NCI-H2029 treated with DMSO at 0.1 percent for 48 hours (cell line): ENCODE results near the gene TNIK.

ENCODE experiments used
- DNase-seq: peaks from one replicate; lab custom pipeline; 2025; lab: John Stamatoyannopoulos, UW

The TNIK gene

DNA sequence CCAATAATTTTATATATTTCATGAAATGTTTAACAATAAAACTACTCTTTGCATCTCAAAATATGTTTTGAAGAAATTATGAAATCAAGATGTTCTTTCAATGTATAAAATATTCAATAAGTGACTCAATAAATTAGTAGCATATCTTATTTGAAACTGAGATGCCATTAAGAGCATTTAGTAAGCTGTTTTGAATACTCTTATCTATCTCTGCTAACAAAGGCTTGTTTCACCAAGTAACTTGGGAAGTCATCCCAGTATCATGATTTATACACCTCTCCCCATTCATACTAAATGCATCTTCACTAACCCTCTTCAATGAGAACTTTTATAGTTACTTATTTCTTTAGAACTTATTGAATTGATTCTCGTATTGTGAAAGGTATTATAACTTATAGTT is 43.1 kb downstream of the TNIK start:
- DNase-seq, result no peak

DNA sequence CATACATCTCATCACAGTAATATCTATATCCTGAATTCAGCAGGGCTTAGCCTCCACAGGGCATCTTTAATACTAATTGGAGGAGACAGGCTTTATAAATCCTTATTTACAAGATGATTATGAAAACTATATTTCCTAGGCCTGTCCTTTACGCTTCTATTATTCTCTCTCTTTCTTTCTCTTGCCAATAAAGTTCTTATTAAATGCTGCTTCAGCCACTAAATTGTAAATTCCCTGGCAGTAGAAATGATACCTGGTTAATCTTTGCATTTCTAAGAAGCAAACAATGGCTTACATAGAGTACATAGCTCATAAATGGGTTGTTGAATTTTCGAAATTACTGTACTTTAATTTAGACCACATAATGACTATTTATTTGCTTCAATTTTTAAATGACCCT is 43.5 kb downstream of the TNIK start:
- no peak for DNase-seq

DNA sequence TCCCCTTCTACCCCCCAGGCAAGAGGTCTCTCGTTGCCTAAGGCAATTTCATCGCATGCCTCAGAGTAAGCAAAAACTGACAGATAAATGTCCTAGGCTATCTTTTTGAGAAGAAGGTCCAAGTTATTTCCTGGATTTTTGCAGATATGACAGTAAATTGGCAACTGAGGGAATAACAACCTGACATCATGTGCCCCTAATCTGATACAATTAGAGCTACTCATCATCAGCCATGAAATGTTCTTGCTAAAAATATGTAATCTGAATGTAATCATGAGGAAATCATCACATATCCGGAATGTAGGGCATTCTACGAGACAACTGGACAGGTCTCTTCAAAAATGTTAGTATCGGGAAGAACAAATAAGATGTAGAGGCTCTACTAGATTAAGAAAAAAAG is 44.1 kb downstream of the TNIK start:
- DNase-seq, result no peak

DNA sequence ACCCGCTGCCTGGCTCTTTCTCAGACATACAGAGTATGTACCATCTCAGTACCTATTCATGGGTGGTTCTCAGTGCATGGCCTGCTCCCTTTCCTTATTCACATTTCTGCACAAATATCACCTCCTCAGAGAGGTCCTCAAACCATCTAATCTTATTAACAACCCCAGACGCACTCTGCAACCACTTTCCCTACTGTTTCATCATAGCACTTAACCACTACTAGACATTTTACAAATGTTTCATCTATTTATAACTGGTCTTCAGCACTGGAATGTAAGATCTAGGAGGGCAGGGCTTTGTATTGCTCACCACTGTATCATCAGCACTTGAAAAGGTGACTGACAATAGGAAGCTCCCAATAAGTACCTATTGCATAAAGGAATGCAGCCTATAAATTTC is 45.1 kb downstream of the TNIK start:
- no peak for DNase-seq

DNA sequence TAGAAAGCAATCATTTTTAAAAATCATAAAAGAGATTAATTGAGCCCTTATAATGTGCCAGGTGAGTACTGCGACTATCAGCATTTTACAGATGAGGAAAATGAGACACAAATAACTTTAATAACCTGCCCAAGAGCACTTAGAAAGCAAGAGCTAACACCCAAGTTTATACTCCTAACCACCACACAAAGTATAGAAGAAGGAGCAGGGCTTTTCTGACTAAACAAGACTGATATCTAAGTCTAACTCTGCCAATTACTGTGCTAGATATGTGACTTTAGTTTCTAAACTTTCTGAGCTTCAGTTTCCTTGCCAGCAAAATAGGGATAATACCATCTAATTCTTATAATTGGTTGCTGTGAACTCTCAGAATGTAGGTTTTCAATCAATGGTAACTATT is 47.7 kb downstream of the TNIK start:
- no peak for DNase-seq

DNA sequence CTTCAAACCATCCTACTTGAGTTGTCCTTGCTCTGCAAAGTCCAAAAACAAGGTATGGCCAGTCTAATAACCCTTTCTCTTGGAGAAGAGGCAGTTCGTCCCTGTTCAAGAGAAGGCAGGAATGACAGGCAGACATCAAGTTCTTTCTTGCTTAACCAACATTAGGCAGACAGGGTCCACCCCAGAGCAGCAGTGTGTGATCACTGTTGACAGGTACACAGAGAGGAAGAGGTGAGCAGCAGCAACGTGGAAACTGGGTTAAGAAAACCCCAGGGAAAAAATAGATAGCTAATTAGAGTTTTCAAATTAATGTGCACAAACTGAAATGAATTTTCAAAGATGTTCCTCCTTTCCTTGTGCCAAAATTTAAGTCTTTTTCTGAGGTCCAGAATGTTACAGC is 48.2 kb downstream of the TNIK start:
- DNase-seq, result no peak

DNA sequence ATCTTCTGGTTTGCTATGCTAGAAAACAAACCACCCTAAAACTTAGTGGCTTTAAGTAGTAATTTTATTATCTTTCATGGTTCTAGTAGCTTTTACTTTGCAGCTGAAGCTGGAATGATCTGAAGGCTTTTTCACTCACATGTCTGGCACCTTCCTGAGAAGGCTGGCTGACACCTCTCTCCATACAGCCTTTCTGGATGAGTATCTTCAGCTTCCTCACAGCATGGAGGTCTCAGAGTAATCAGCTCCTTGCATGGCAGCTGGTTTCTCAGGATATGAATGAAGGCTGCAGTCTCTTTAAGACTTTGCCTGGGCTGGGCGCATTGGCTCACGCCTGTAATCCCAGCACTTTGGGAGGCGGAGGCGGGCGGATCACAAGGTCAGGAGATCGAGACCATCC is 50.0 kb downstream of the TNIK start:
- no peak for DNase-seq

DNA sequence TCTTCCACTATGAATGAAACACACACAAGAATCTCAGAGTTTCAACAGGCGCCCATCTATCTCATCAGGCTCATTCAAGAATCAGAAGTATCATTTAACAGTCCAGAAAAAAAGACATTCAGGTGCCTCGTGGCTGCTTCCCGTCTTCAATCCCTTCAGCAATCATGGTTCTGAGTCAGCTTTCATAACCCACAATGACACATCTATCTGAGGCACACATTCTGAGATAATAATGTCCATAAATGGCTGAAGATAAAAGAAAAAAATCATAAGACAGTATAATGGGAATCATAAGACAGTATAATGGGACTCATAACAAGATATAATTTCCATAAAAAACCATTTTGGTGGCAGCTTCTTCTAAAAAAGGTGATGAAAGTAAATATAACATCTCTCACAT is 52.4 kb downstream of the TNIK start:
- DNase-seq, result no peak

DNA sequence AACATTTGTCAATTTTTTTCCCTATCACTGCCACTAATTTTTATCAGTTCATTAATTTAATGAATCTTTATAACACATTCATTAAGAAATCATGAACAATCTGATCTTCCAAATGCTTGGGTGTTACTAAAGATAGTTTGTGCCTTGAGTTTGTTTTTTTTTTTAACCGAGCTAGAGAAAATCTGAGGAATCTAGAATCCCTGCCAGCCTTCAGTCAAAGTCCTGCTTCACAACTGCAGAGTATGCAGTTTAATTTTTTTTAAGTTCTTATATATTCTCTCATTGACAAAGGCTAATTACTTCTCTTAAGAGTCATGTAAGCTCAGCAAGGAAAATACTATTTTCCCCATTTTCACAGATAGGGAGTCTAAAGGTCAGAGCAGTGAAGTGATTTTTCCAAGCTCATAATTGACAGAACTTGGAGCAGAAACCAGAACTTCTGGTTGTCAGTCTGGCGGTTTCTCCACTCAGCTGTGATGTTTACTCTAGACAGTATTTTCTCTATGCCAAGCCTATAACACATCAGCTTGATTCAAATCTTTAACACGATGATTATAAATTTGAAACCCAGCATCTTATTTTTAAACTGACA is 55.7 kb downstream of the TNIK start:
- DNase-seq, result no peak

DNA sequence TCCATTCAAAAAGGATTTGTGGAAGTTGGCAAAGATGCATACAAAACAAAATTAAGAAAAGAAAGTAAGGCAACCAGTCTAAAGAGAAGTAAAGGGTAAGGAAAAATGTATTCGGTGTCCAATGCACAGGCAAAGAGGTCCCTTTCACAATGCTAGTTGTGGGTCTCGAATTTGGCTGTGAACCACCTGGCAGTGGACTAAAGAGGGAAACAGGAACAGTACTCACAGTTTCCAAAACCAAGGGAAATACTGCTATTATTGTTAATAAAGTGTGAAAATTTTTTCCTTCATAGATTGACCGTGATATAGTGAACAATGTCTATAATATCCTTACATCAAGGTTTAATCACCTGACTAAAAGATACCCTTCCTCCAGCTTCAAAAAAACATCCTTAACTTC is 57.9 kb downstream of the TNIK start:
- no peak for DNase-seq

DNA sequence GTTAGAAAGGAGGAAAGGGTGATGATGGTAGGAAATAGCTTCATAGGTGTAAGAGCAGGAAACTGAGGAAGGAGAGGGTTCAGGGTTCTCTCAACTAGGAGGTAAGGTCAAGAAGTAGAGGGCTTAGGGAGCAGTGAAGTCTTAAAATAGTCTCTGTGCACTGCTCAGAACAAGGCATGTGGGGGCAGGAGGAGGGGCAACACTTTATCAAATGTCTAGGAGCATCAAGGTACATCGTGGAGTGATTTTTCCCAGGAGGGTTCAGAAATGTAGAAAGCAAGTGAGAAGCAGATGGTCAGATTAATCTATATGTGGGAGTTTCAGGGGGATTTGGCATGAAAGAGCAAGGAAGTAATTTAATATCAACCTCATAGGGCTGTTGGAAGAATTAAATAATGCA is 58.8 kb downstream of the TNIK start:
- DNase-seq, result no peak

DNA sequence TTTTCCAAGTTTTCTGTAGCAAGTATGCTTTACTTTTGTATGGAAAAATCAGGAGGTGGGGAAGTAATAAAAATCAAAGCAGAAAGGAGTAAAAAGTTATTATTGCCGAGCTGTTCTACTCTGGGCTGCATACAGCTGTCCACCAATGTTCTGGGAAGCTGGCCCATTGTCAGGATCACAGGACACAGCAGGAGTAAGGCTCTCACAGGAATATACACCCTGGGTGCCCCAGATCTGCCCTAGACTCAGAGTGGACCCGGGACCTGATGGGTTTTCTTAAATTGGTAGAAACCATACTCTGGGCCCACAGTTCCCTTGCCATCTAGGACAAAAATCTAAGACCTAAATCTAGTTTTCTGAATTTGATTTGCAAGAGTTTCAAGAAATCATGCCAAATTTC is 60.4 kb downstream of the TNIK start:
- no peak for DNase-seq

DNA sequence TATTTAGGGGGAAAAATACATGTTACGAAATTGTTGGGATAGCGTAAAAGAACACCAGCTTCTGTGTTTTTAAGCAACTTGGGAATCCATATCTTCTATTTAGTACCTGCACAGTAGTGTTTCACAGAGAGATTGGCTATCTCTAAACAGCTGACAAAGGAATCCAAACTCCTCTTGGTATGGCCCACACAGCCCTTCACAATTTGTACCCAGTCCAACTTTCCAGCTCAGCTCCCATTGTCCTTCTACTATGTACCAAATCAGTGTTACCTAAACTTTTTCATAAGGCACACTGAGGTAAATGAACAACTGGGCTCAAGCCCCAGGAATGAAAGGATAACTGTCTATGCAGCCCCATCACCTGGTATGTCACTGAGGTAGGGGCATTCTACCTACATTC is 61.9 kb downstream of the TNIK start:
- no peak for DNase-seq

DNA sequence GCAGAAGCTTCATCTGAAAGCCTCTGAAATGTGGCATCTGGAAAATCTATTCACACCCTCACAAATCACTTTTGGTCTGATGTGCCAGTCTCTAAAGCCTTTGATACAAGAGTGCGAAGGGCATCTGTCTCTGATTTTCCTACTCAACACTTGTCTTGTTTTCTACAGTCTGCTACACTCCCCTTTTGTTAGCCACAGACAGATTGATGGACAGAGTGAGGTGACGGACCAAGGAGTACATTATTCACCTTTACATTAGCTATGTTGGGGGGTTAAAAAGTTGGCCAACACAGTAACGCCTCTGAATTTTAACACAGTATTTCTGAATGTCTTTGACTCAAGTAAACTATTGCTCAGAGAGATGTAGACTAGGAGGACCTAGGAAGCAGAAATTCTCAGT is 63.1 kb downstream of the TNIK start:
- no peak for DNase-seq

DNA sequence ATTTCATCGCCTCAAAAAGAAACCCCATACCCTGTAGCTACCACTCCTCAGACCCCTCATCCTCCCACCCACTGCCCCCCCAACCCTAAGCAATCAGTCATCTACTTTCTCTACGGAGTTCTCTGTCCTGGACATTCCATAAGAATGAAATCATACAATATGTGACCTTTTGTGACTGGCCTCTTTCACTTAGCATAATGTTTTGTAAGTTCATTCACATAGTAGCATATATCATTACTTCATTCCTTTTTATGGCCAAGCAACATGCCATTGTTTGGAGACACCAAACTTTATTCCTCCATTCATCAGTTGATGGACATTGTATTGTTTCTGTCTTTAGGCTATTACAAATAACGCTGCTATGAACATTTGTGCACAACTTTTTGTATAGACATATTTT is 64.2 kb downstream of the TNIK start:
- no peak for DNase-seq

DNA sequence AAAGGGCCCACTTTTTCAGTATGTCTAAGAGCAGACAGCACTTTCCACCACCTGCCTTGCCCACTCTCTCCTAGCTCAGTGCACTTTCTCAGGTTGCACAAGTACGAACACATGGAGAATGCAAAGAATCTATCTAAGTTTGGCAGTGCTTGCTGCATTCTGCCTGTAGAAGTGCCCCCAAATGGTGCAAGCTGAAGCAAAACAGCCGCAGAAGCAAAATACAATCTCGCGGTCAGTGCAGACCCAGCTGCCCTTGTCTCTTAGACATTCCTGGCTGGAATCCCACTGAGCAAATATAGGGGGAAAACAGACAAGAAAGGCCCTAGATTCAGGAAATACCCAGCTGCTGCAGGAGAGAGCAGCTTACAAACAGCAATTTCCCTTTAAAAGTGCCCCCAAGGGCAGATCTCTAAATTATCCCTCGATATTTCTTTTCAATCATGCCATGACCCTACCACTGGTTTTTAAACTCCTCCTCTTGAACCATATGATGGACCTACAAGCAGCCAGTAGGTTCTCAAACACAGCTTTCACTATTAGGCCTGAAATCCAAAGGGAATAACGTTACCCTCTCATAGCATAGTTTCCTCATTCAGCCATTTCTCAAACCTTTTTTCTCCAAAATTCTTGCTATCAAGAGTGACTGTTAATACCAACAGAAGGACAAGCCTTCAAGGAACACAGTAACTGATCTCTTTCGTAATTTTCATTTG is 67.0 kb downstream of the TNIK start:
- peak; percentile 70 for DNase-seq

DNA sequence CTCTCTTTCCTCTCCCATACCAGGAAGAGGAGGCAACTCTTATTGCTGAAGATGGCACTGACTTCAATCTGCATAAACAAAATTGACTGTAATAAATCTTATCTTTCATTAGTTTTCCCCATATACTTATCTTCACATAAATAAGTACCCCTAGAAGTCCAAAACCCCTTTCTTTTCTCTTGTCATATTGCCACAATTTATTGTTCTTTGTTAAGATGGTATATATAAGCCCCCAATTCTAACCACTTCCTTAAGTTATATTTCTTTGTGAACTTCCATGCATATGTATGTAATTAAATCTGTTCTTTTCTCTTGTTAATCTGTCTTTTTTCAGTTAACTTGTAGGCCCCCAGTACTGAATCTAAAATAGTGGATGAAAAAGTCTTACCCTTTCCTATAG is 68.8 kb downstream of the TNIK start:
- no peak for DNase-seq

DNA sequence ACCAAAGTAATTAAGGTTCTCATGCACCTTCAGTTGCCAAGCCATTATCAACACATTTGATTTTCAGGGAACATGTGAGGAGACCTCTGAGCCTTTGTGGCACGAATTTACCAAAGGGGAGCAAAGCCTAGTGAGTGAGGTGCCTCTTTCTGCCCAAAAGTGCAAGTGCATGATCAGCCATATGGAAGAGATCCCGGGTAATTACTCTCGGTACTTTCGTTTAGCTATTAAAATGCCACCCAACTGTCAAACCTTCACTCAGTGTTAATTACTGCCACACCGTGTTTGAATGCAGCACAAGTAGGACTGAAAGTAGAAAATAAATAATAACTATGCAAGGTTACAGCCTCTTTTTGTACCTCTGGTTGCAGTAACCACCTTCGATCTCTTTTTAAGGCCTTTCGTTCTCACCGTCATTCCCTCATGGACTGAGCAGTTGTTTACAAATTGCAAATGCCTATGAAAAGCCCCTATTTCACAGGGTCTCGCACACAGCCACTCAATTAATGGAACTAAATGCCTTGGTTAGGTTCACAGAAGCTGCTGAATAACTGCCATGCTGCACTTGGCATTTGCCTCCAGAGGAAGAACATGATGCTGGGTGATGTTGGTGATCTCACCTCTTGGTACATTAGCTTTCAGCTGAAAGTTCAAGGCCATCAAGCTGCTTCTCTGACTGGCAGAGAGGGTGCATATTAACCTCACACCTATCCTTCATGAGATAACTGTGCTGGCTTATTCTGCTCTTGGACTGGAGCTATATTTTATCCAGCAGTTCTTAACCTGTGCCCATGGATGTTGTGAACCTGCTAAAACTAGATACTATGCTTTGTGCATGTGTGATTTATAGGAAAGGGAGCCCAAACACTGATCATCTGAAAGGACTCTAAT is 69.9 kb downstream of the TNIK start:
- no peak for DNase-seq

DNA sequence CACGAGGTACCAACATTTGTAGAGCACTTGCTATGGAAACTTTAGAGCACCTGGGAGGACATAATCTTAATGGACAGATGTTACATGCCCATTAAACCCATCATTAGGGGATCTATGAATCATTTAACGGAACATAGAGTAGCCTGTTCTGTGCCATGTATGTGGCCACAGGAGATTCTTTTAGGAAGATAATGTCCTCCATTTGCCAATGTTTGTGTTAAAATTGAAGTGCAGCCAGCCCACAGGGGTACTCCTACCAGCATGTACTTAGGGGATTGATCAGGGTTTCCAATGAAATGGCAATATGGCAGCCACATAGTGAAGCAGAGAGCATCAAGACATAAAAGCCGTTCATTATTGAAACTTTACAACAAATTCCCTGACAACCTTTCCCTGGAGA is 70.7 kb downstream of the TNIK start:
- DNase-seq, result no peak

DNA sequence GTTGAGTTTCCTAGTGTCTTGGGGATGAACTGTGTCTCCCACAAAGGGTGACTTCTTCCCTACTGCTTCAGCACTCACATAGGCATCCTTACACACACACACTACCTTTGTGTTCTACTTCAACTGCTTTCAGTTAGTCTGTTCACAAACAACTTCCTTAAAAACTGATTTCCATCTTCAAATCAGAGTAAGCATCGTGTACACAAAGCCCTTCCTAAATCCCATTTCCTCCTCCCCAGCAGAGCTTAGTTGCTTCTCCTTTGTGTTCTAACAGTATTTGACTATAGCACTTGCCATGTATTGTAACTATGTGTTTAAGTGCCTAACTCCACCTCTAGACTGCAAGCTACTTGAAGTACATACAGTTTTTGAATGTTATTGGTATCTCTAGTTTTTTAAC is 71.7 kb downstream of the TNIK start:
- DNase-seq, result no peak

DNA sequence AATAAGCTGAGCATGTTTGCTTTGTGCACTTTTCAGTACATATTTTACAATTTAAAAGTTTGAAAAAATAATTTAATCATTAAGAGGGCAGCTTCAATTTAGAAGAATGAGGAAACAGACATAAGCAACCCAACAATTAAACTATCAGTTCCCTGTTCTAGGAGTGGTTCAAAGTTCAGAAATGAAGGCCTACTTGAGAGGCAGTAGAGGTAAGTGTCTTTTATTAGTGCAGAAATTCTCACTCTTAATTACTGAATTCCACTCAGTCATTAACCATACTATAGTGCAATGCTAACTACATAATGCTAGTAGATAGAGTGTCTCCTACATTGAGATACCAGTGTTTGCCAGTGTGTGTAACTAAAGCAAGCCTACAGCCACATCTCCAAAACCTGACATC is 73.1 kb downstream of the TNIK start:
- DNase-seq, result no peak

DNA sequence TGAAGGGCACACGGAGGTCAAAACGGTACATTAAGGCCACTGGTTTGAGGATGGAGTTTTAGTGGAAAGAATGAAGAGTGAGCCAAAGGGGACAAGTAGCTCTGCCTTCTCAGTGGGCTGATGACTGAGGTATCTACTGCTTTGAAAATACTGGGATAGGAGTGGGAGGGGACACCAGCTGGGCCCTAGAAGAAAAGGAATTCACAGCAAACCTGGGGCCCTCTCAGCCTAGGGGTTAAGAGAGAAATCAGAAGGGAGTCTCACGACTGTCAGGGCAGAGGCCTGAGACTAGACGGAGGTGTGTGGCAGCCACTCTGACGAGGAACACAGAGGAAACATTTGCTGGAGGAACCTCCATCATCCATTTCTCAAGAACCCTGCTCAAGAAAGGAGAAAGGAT is 75.1 kb downstream of the TNIK start:
- DNase-seq, result no peak
